Measurements from ENCODE around the gene LSMEM2. TPM values are rescaled to one million over a fixed set of nuclear protein-coding genes. Genes with fewer than 3 reads are reported as not detected.

The LSMEM2 gene
- total and polyA plus RNA-seq, 2 of the 8 experiments (the other 6 are each of a cell fraction or from before 2014, with no cell fraction given): 0.58 to 0.68 TPM

- ChIA-PET POLR2A (ENCODE audit: partially characterized antibody) (interaction anchor here (1.1 to 9.6 kb wide), 9 partner anchors 9 to 60 kb away, joined by 3 to 122 read pairs (median 7); partner anchors contain the start of gene IFRD2), CTCF (ENCODE audit: partially characterized antibody) (interaction anchor here (2.9 to 53.5 kb wide), 5 partner anchors 13 to 83 kb away, joined by 13 to 2149 read pairs (median 75); partner anchors contain the start of genes GNAI2, GNAT1, HYAL2 and SLC38A3)
- Histone ChIP-seq H3K4me3 (ENCODE audit: extremely low read depth in 1 of 4, insufficient read depth in 2 of 4, low read depth in 3 of 4, low read length in 4 of 4) (peak overlapping the region in 2 of 4 experiments; percentile 20 to 61; a peak in 2 of 8 replicates), H3K23ac (ENCODE audit: insufficient read length) (no peak overlapping the region), H4K20me1 (replicated peaks in 1 of 2; ENCODE audit: control insufficient read depth in 1 of 2, insufficient read depth in 2 of 2, low read length in 2 of 2) (no peaks in the 10 kb centered on the region), H3K4ac (replicated peaks; ENCODE audit: insufficient read length, low read depth, low read length) (no peak overlapping the region), H2BK5ac (ENCODE audit: low read depth, low read length) (no peak overlapping the region), H2AFZ (ENCODE audit: low read length) (no peak overlapping the region), H4K5ac (ENCODE audit: insufficient read length, low read depth, low read length) (no peak overlapping the region), H2BK15ac (ENCODE audit: low read length) (no peak overlapping the region), H2AK5ac (ENCODE audit: low read depth, low read length) (0 out of 2 replicates have a peak overlapping the region, but pooled peaks have one; percentile 39), H3K56ac (replicated peaks; ENCODE audit: insufficient read length, low read depth, low read length) (no peak overlapping the region), H3K27me3 (replicated peaks in 1 of 4; ENCODE audit: control insufficient read depth in 3 of 4, extremely low read depth in 1 of 4, insufficient read depth in 3 of 4, low read length in 3 of 4) (peaks cover 27 to 51% (median 43%) of the 10 kb centered on the region in 4 experiments), H3K79me1 (ENCODE audit: low read depth, low read length) (no peaks in the 10 kb centered on the region), H3K79me2 (ENCODE audit: control insufficient read depth in 1 of 2, insufficient read depth in 2 of 2, low read length in 2 of 2) (no peaks in the 10 kb centered on the region), H3K9ac (replicated peaks in 1 of 4; ENCODE audit: extremely low read depth in 1 of 4, low read depth in 3 of 4, low read length in 3 of 4) (no peak overlapping the region), H3K4me2 (ENCODE audit: insufficient read depth in 1 of 2, low read depth in 2 of 2, low read length in 2 of 2) (peak overlapping the region; percentile 53 to 86; a peak in 3 of 4 replicates), H3K14ac (ENCODE audit: insufficient read length) (no peak overlapping the region), H4K91ac (replicated peaks; ENCODE audit: insufficient read length, low read length) (no peak overlapping the region), H3K18ac (ENCODE audit: extremely low read depth, low read length) (no peak overlapping the region), H3K23me2 (ENCODE audit: low read depth, low read length) (peaks cover 2% of the 10 kb centered on the region; the same call in 1 of the 2 replicates), H3K9me3 (ENCODE audit: insufficient read depth in 2 of 2, low read depth in 1 of 2, low read length in 1 of 2) (no peaks in the 10 kb centered on the region; a peak in 1 of 4 replicates), H2BK12ac (ENCODE audit: low read depth, low read length) (no peak overlapping the region), H4K8ac (ENCODE audit: extremely low read depth, insufficient read depth, low read length) (peak overlapping the region; percentile 20; the same call in 1 of the 2 replicates), H3K27ac (ENCODE audit: low read depth, low read length) (no peak overlapping the region), H2BK20ac (ENCODE audit: low read length) (no peak overlapping the region), H2BK120ac (replicated peaks; ENCODE audit: low read depth, low read length) (no peak overlapping the region), H3K36me3 (ENCODE audit: control insufficient read depth in 2 of 4, insufficient read depth in 4 of 4, low read length in 3 of 4) (no peaks in the 10 kb centered on the region), H3K4me1 (replicated peaks in 1 of 4; ENCODE audit: control insufficient read depth in 3 of 4, insufficient read depth in 4 of 4, low read length in 3 of 4) (peaks cover 0 to 13% (median 10%) of the 10 kb centered on the region in 4 experiments; a peak in 5 of 7 replicates)
- DNase-seq (ENCODE audit: low read depth in 1 of 2, low spot score in 2 of 2) (no peak), FAIRE-seq (no peak)
- 90% methylated on average over 17 of the region's 17 CpGs; no CpG with 5 or more reads in 1 of the 2 experiments for WGBS, 2 experiments (ENCODE audit: extremely low coverage in 1 of 2, insufficient coverage in 1 of 2, insufficient read length in 1 of 2, insufficient replicate concordance in 2 of 2, low coverage in 1 of 2, low lambda C conversion rate in 2 of 2, missing lambda C conversion rate in 1 of 2)
- TF ChIP-seq BRCA1 (IDR thresholded peaks at IDR 0.05; ENCODE audit: low read depth, low read length) (no peak), SP4 (IDR thresholded peaks at IDR 0.05; ENCODE audit: low read length) (no peak), JUN (IDR thresholded peaks at IDR 0.05; ENCODE audit: low read depth, low read length) (no peak), SIRT6 (IDR thresholded peaks at IDR 0.05; ENCODE audit: low read length) (no peak), KDM1A (IDR thresholded peaks at IDR 0.05; ENCODE audit: borderline replicate concordance, low read length) (no peak), ATF3 (IDR thresholded peaks at IDR 0.05; ENCODE audit: insufficient read depth, low read depth, low read length) (no peak), RBBP5 (IDR thresholded peaks at IDR 0.05; ENCODE audit: borderline replicate concordance, low read depth, low read length) (no peak), NRF1 (IDR thresholded peaks at IDR 0.05; ENCODE audit: low read depth, low read length) (no peak), GTF2F1 (IDR thresholded peaks at IDR 0.05; ENCODE audit: borderline replicate concordance, low read depth, low read length) (no peak), ATF2 (IDR thresholded peaks at IDR 0.05; ENCODE audit: low read length) (no peak), SUZ12 (IDR thresholded peaks at IDR 0.05; ENCODE audit: low read length) (no peak), TEAD4 (IDR thresholded peaks at IDR 0.05; ENCODE audit: low read depth, low read length) (no peak)
Observed at GRCh38 chr3:50276762-50277101, 2.2 kb upstream of the LSMEM2 start.
